GM15510 (cell line): Measurements from ENCODE around the gene TMEM108.

Source experiments
- POLR2A ChIP-seq: IDR thresholded peaks from 3 replicates; pipeline ENCODE4 v1.6.1; 2011; ENCODE audit warnings: borderline replicate concordance; ENCODE audit not compliant: insufficient read length; ENCODE audit errors: extremely low read depth

The TMEM108 gene

DNA sequence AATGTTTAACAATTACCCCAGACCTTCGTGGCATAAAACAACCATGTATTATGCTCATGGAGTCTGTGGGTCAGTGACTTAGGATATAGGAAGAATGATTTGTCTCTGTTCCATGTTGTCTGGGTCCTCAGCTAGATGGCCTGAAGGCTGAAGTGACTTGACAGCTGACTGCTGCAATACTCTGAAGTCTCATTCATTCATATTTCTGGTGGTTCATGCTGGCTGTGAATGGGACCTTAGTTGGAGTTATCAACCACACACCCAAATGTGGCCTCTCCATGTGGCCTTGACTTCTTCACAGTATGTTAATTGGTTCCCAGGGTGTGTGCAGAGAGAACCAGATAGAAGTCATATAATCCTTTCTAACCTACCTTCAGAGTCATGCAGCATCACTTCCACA is 216.5 kb downstream of the TMEM108 start:
- TF ChIP-seq POLR2A = no peak

DNA sequence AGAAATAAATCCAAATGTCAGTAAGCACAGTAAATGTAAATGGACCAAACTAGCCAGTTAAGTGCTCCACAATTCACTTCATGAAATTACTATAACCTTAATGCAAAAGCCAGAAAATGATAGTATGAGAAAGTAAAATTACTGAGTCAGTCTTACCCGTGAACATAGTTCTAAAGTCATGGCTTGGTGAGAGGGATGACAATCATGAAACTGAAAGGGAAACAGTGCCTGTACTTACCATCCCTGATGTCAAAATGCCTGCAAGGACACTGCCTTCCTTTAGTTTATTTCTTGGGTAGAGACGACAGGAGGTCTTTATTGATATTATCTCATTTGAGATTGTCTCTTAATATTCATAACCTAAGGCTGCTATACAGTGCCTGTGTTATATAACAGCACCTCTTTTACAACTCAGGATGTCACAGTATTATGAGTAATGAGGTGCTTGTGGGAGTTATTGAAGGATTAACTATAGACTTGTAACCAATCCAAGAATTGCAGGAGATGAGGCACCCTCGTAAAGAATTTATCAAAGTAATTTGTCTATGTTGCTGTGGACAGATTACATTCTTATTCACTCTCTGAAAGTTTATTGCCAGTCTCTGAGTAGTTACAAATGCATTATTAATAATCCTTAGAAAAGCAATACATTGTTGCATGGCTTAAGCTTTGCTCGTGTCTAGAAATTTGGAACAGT is 218.7 kb downstream of the TMEM108 start:
- no peak for TF ChIP-seq POLR2A

GRCh38 chr3:133258358-133258757 is 220.2 kb downstream of the TMEM108 start:
- TF ChIP-seq POLR2A = no peak

DNA sequence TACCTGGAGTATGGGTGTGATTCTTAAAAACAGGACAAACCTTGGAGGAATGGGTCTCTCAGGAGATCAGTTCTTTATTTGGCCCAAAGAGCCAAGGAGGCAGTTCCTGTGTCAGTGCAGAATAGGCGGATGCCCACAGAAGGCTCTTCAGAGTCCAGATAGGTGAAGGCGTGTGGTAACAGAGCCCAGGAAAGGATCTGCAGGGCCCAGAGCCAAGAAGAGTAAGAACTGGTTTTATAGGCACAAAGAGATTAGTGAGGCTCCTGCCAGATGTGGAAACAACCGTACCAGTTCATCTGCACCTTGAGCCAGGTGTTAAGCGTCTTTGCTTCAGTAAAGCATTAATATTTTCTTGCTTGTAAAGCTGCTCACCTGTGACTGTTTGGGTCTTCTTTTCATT is 221.6 kb downstream of the TMEM108 start:
- no peak for TF ChIP-seq POLR2A

DNA sequence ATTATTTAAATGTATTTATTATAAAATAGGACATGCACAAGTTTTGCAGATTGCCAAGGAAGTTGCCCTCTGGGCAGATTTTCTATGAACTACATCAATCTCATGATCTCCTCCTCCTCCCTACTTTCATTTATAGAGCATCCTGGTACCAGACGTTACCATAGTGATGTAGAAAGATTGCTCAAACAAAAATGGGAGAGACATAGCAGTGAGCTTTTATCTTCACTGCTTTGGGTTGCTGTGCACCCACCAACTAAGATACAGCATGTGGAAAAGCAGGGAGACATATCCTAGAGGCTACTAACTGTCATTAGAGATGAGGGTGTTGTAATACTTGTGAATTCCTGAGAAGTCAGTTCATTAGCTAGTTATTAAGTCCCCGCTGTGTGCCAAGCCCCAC is 224.1 kb downstream of the TMEM108 start:
- no peak for TF ChIP-seq POLR2A

DNA sequence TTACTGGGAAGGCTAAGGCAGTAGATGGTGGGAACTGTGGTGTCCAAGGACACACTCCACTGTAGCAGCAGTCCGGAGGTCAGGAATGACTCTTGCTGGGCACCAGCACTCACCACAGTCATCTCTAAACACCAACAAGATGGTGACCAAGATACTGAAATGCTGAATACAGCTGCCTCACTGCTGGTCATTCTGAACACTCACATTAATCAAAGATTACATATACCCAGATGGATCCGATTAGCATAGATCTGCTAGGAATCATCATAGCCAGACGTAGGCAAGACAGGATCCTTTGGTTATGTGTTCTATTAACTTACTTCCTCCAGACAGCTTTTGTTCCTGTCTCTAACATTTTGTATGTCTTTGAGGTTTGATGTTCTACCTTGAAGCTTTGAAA is 226.7 kb downstream of the TMEM108 start:
- no peak for TF ChIP-seq POLR2A

GRCh38 chr3:133268726-133269134 is 230.5 kb downstream of the TMEM108 start:
- no peak for TF ChIP-seq POLR2A

DNA sequence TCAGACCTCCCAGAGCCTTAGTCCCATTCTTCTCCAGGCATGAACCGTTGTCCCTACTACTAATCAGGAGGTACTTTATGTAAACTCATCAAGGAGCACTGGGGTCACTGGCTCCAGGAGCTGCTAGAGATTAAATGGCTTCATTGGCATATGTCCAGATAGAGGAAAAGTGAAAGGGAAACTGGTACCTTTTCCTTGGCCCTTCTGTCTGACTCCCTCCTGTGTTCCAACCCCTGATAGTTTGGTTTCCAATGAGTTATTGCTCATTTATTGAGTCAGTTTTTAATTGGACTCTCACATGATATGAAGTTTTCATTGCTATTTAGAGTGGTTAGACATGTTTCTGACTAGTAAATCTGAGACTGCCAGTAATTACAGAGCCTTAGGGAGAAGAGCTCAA is 231.2 kb downstream of the TMEM108 start:
- no peak for TF ChIP-seq POLR2A

- no peak for TF ChIP-seq POLR2A
Measured at GRCh38 chr3:133270631-133271030, 232.4 kb downstream of the TMEM108 start.

GRCh38 chr3:133271042-133271441 is 232.9 kb downstream of the TMEM108 start:
- no peak for TF ChIP-seq POLR2A

- no peak for TF ChIP-seq POLR2A
Measured at GRCh38 chr3:133271539-133271938, 233.3 kb downstream of the TMEM108 start.

- TF ChIP-seq POLR2A = no peak
Measured at GRCh38 chr3:133273346-133273745, 235.2 kb downstream of the TMEM108 start.

- TF ChIP-seq POLR2A = no peak
Measured at GRCh38 chr3:133274477-133274876, 236.3 kb downstream of the TMEM108 start.

- TF ChIP-seq POLR2A = no peak
Measured at GRCh38 chr3:133276594-133276993, 238.4 kb downstream of the TMEM108 start.

GRCh38 chr3:133277813-133278212 is 239.6 kb downstream of the TMEM108 start:
- TF ChIP-seq POLR2A = no peak

DNA sequence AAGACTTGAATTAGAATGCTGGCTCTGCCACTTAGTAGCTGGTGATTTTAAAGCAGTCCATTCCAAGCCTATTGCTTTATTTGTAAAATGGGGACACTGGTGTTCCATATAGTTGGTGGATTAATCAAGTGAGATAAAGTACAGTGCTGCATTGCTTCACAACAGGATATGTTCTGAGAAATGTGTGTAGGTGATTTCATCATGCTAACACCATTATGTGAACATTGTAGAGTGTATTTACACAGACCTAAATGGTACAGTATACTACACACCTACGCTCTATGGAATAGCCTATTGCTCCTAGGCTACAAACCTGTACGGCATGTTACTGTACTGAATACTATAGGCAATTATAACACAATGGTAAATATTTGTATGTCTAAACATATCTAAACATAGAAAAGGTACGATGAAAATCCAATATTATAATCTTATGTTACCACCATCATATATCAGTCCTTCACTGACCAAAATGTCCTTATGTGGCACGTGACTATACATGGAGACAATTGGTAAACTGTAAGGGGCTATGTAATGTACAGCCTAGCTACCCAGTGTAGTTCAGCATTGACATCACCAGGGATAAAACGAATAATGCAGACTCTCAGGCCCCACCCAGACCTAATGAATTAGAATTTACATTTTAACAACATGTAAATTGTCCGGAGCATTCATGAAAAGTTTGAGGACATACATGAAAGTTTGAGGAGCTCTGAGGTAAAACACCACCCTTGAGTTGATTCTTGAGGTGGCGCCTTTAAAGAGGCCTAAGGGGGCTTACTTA is 240.3 kb downstream of the TMEM108 start:
- TF ChIP-seq POLR2A = no peak
